B cell (primary cell): ENCODE data around the gene TMEM236. TPM values are rescaled to one million over a fixed set of nuclear protein-coding genes. Genes with fewer than 3 reads are reported as not detected.

Experiments used
- ATAC-seq: fragments of 200-7000 bp; cut with Tn5 transposase; one replicate; pipeline ENCODE4 v1.10.0; 2021; ENCODE audit warnings: low read depth, mild to moderate bottlenecking, moderate number of reproducible peaks, moderate library complexity
- CTCF ChIA-PET: fragments of 350-600 bp; sonication (Branson Sonifier 250); formaldehyde crosslinking; loops from one replicate; lab custom pipeline; 2021; ENCODE audit warnings: antibody characterized with exemption, inconsistent platforms; lab: Charles Lee
- POLR2A ChIA-PET: fragments of 350-600 bp; sonication (Branson Sonifier 250); formaldehyde crosslinking; loops from one replicate; lab custom pipeline; 2021; ENCODE audit warnings: antibody characterized with exemption; lab: Charles Lee
- DNase-seq: peaks from one replicate; pipeline ENCODE4 v3.0.0; 2013
- H2AFZ ChIP-seq: 2 replicates; pipeline ENCODE4 v1.6.1; 2012; ENCODE audit warnings: mild to moderate bottlenecking, low read depth, low read length; ENCODE audit not compliant: insufficient read depth, poor library complexity, severe bottlenecking
- H3K27ac ChIP-seq, 2 donors: 1 replicate in 1 of 2; 2 replicates in 1 of 2; pipeline ENCODE4 v1.5.1; 2012 to 2013; ENCODE audit warnings: low read length in 2 of 2, mild to moderate bottlenecking in 2 of 2, moderate library complexity in 1 of 2
- H3K27me3 ChIP-seq, 4 experiments: fragments of 200-600 bp in 1 of 4; sonication (generic) in 1 of 4; replicated peaks in 1 of 4; 1 replicate in 2 of 4; 2 replicates in 2 of 4; pipeline versions ENCODE4 v1.6.1 to v1.7.0; 2013 to 2016; ENCODE audit warnings: low read length in 3 of 4, mild to moderate bottlenecking in 2 of 4, mixed read lengths in 1 of 4, moderate library complexity in 1 of 4; ENCODE audit not compliant: insufficient read depth in 4 of 4, control insufficient read depth in 3 of 4; ENCODE audit errors: control extremely low read depth in 1 of 4
- H3K36me3 ChIP-seq, 2 experiments: replicated peaks in 1 of 2; 1 replicate in 1 of 2; 2 replicates in 1 of 2; pipeline versions ENCODE4 v1.6.1 to v1.7.1; 2013; ENCODE audit warnings: low read length in 1 of 2; ENCODE audit not compliant: insufficient read depth in 2 of 2, control insufficient read depth in 1 of 2; ENCODE audit errors: control extremely low read depth in 1 of 2, extremely low read depth in 1 of 2
- H3K4me1 ChIP-seq, 2 donors: fragments of 200-600 bp in 1 of 2; sonication (generic) in 1 of 2; 1 replicate in 1 of 2; 2 replicates in 1 of 2; pipeline versions ENCODE4 v1.5.1 to v1.6.1; 2013 to 2017; ENCODE audit warnings: low read length in 2 of 2; ENCODE audit not compliant: control insufficient read depth in 2 of 2, insufficient read depth in 2 of 2
- H3K4me2 ChIP-seq: replicated peaks from 2 replicates; pipeline ENCODE3; 2012; ENCODE audit warnings: mild to moderate bottlenecking, low read depth, low read length; ENCODE audit not compliant: poor library complexity, severe bottlenecking
- H3K4me3 ChIP-seq, 5 experiments: fragments of 200-600 bp in 1 of 5; sonication (generic) in 1 of 5; 1 replicate in 3 of 5; 2 replicates in 2 of 5; pipeline versions ENCODE4 v1.5.1 to v1.7.0; 2011 to 2016; ENCODE audit warnings: low read length in 4 of 5, mild to moderate bottlenecking in 4 of 5, low read depth in 2 of 5, control low read depth in 1 of 5, moderate library complexity in 1 of 5; ENCODE audit not compliant: insufficient read depth in 1 of 5; ENCODE audit errors: control extremely low read depth in 1 of 5, extremely low read depth in 1 of 5
- H3K79me2 ChIP-seq: fragments of 200-600 bp; sonication (generic); one replicate; pipeline ENCODE4 v1.6.0; 2016; ENCODE audit warnings: low read length; ENCODE audit not compliant: control insufficient read depth, insufficient read depth
- H3K9ac ChIP-seq: fragments of 200-600 bp; sonication (generic); 2 replicates; pipeline ENCODE4 v1.6.1; 2017; ENCODE audit warnings: mild to moderate bottlenecking, low read length, moderate library complexity
- H3K9me3 ChIP-seq, 3 donors: one replicate each; pipeline versions ENCODE4 v1.6.1 to v1.7.1; 2013; ENCODE audit warnings: low read length in 2 of 3; ENCODE audit not compliant: control insufficient read depth in 2 of 3, insufficient read depth in 1 of 3; ENCODE audit errors: control extremely low read depth in 1 of 3
- H4K20me1 ChIP-seq: 2 replicates; pipeline ENCODE4 v1.6.0; 2012; ENCODE audit warnings: mild to moderate bottlenecking, low read length; ENCODE audit not compliant: insufficient read depth, control insufficient read depth, poor library complexity, severe bottlenecking
- H3K27ac Mint-ChIP-seq: one replicate; pipeline ENCODE4 v1.8.0; 2021; ENCODE audit warnings: mixed read lengths
- H3K27me3 Mint-ChIP-seq: one replicate; pipeline ENCODE4 v1.8.0; 2021; ENCODE audit warnings: mixed read lengths
- H3K4me1 Mint-ChIP-seq: one replicate; pipeline ENCODE4 v1.8.0; 2021; ENCODE audit warnings: mixed read lengths
- H3K4me3 Mint-ChIP-seq: one replicate; pipeline ENCODE4 v1.8.0; 2021; ENCODE audit warnings: mixed read lengths
- H3K9me3 Mint-ChIP-seq: one replicate; pipeline ENCODE4 v1.8.0; 2022; ENCODE audit warnings: mixed read lengths; ENCODE audit not compliant: insufficient read depth
- CTCF ChIP-seq: fragments of 200-600 bp; IDR thresholded peaks from one replicate; pipeline ENCODE4 v1.8.0; 2022; ENCODE audit warnings: antibody characterized with exemption, mild to moderate bottlenecking
- EZH2 ChIP-seq: IDR thresholded peaks from 2 replicates; pipeline ENCODE4 v1.6.1; 2012; ENCODE audit warnings: borderline replicate concordance, low read depth, mild to moderate bottlenecking, moderate library complexity, low read length; ENCODE audit not compliant: insufficient read depth, poor library complexity, severe bottlenecking
- WGBS: methylation state at CpG from one replicate; pipeline ENCODE4 v1.1.5; 2013; ENCODE audit warnings: missing lambda C conversion rate; ENCODE audit not compliant: insufficient coverage; 5-methylcytosine and 5-hydroxymethylcytosine counted together
- intact Hi-C: fragments of 100-400 bp; cut with micrococcal nuclease; formaldehyde crosslinking; loops from one replicate; pipeline ENCODE4 v1.10.0; 2022
- polyA plus RNA-seq: library from polyadenylated mRNA; depleted of rRNA; stranded (reverse); fragments of >200 nt; gene quantifications from 2 replicates; pipeline ENCODE4 v1.2.3, GENCODE V29; 2012
- total RNA-seq, 2 donors: library from RNA; stranded (reverse); fragments of 120-200 nt in 1 of 2; gene quantifications; 1 replicate in 1 of 2; 2 replicates in 1 of 2; pipeline versions ENCODE4 v1.2.3 to v1.2.4, GENCODE V29; 2013 to 2022

Gene TMEM236
- total and polyA plus RNA-seq, 2 donors (not counting 1 experiment from before 2014, with no cell fraction given), result 0.09 to 0.27 TPM

- H4K20me1 ChIP-seq, result no peaks in the 10 kb centered on the region
- Mint-ChIP-seq H3K4me3 (no peak overlapping the region), H3K27ac (no peak overlapping the region), H3K27me3 (peaks cover 40% of the 10 kb centered on the region), H3K9me3 (no peaks in the 10 kb centered on the region), H3K4me1 (peaks cover 6% of the 10 kb centered on the region)
- no peak overlapping the region for H3K4me2 ChIP-seq
- intact Hi-C loops, result no loop called here
- H3K79me2 ChIP-seq, result no peaks in the 10 kb centered on the region
- no peak overlapping the region for H3K27ac ChIP-seq
- H3K4me3 ChIP-seq, result no peak overlapping the region
- no peak overlapping the region for H3K9ac ChIP-seq
- no CpG with 5 or more reads among the region's 4 CpGs for WGBS
- no peak for ATAC-seq
- no peak overlapping the region for H2AFZ ChIP-seq
- DNase-seq, result no peak
- H3K36me3 ChIP-seq, result no peaks in the 10 kb centered on the region
- H3K27me3 ChIP-seq, result peaks cover 0 to 9% (median 2%) of the 10 kb centered on the region in 4 experiments
- CTCF ChIA-PET, result no interaction called here
- POLR2A ChIA-PET, result no interaction called here
- H3K4me1 ChIP-seq, result peaks cover 7 to 9% of the 10 kb centered on the region in 2 donors
- H3K9me3 ChIP-seq, result no peaks in the 10 kb centered on the region
- TF ChIP-seq EZH2, result no peak
- no peak for TF ChIP-seq CTCF
Observed at GRCh38 chr10:17811146-17811865, 59.3 kb downstream of the TMEM236 start.

- intact Hi-C loops, result no loop called here
- Histone ChIP-seq H3K79me2 (no peaks in the 10 kb centered on the region), H3K36me3 (no peaks in the 10 kb centered on the region), H3K9me3 (no peaks in the 10 kb centered on the region), H3K4me1 (no peaks in the 10 kb centered on the region), H4K20me1 (no peaks in the 10 kb centered on the region), H3K27ac (no peak overlapping the region), H3K4me3 (no peak overlapping the region), H3K9ac (no peak overlapping the region), H3K27me3 (peaks cover 0 to 6% (median 2%) of the 10 kb centered on the region in 4 experiments), H3K4me2 (no peak overlapping the region), H2AFZ (no peak overlapping the region)
- ChIA-PET CTCF (no interaction called here), POLR2A (no interaction called here)
- no peak for TF ChIP-seq EZH2
- TF ChIP-seq CTCF, result no peak
- no peaks in the 10 kb centered on the region for H3K9me3 Mint-ChIP-seq
- peaks cover 35% of the 10 kb centered on the region for H3K27me3 Mint-ChIP-seq
- DNase-seq, result no peak
- H3K4me3 Mint-ChIP-seq, result no peak overlapping the region
- no peaks in the 10 kb centered on the region for H3K4me1 Mint-ChIP-seq
- no peak for ATAC-seq
- 70% methylated on average over 3 of the region's 5 CpGs for WGBS
- H3K27ac Mint-ChIP-seq, result no peak overlapping the region
Observed at GRCh38 chr10:17814973-17815372, 63.0 kb downstream of the TMEM236 start.
